Mesendoderm (in vitro differentiated cells): ENCODE data around the gene SLC19A3.
"Not testable (repeated sequence)": the region's sequence is repeated elsewhere in the genome, so short reads cannot be mapped to it uniquely, and the experiment has no call there.

Experiments
- DNase-seq: peaks from one replicate; pipeline ENCODE4 v3.0.0; 2013
- H2AK5ac ChIP-seq: 2 replicates; pipeline ENCODE4 v1.6.1; 2013; ENCODE audit warnings: low read length, inconsistent platforms
- H2BK120ac ChIP-seq: 2 replicates; pipeline ENCODE4 v1.6.1; 2013; ENCODE audit warnings: low read depth, mild to moderate bottlenecking, low read length, moderate library complexity, mixed read lengths
- H2BK15ac ChIP-seq: replicated peaks from 2 replicates; pipeline ENCODE4 v1.6.1; 2013; ENCODE audit warnings: low read depth, mild to moderate bottlenecking, moderate library complexity
- H2BK5ac ChIP-seq: 2 replicates; pipeline ENCODE4 v1.6.1; 2013; ENCODE audit warnings: low read length, inconsistent platforms
- H3K18ac ChIP-seq: 2 replicates; pipeline ENCODE4 v1.6.1; 2013; ENCODE audit warnings: mild to moderate bottlenecking, low read length, mixed read lengths
- H3K23ac ChIP-seq: one replicate; pipeline ENCODE4 v1.6.1; 2013; ENCODE audit warnings: low read length
- H3K27ac ChIP-seq: 2 replicates; pipeline ENCODE4 v1.5.1; 2013; ENCODE audit warnings: low read depth, mild to moderate bottlenecking, inconsistent platforms, low read length, moderate library complexity
- H3K27me3 ChIP-seq: 2 replicates; pipeline ENCODE4 v1.6.1; 2013; ENCODE audit warnings: low read length, control low read depth, mild to moderate bottlenecking, inconsistent platforms; ENCODE audit not compliant: insufficient read depth, poor library complexity
- H3K36me3 ChIP-seq: 2 replicates; pipeline ENCODE4 v1.6.1; 2013; ENCODE audit warnings: low read length, inconsistent platforms; ENCODE audit not compliant: control insufficient read depth, insufficient read depth
- H3K4ac ChIP-seq: one replicate; pipeline ENCODE4 v1.6.1; 2013; ENCODE audit warnings: low read depth, mild to moderate bottlenecking, low read length, moderate library complexity
- H3K4me1 ChIP-seq: 2 replicates; pipeline ENCODE4 v1.6.1; 2013; ENCODE audit warnings: low read depth, low read length, inconsistent platforms; ENCODE audit not compliant: control insufficient read depth
- H3K4me2 ChIP-seq: 2 replicates; pipeline ENCODE4 v1.6.1; 2013; ENCODE audit warnings: low read length
- H3K4me3 ChIP-seq: 2 replicates; pipeline ENCODE4 v1.5.1; 2013; ENCODE audit warnings: mild to moderate bottlenecking, low read length
- H3K56ac ChIP-seq: one replicate; pipeline ENCODE4 v1.6.1; 2013; ENCODE audit warnings: low read length
- H3K79me1 ChIP-seq: 2 replicates; pipeline ENCODE4 v1.6.1; 2013; ENCODE audit warnings: low read length, inconsistent platforms
- H3K79me2 ChIP-seq: 2 replicates; pipeline ENCODE4 v1.6.1; 2013; ENCODE audit warnings: mild to moderate bottlenecking, low read length; ENCODE audit not compliant: control insufficient read depth, insufficient read depth
- H3K9ac ChIP-seq: 2 replicates; pipeline ENCODE4 v1.6.1; 2013; ENCODE audit warnings: low read length, inconsistent platforms
- H4K5ac ChIP-seq: one replicate; pipeline ENCODE4 v1.6.1; 2013; ENCODE audit warnings: low read length
- H4K8ac ChIP-seq: one replicate; pipeline ENCODE4 v1.6.1; 2013; ENCODE audit warnings: low read depth, mild to moderate bottlenecking, control low read depth, low read length, moderate library complexity
- WGBS: extraction: QIAGEN DNeasy Blood & Tissue Kit; methylation state at CpG from one replicate; pipeline ENCODE4 v1.1.7; 2013; ENCODE audit warnings: low lambda C conversion rate, missing lambda C conversion rate; ENCODE audit not compliant: insufficient coverage; ENCODE audit errors: extremely low coverage; 5-methylcytosine and 5-hydroxymethylcytosine counted together

Gene SLC19A3

DNA sequence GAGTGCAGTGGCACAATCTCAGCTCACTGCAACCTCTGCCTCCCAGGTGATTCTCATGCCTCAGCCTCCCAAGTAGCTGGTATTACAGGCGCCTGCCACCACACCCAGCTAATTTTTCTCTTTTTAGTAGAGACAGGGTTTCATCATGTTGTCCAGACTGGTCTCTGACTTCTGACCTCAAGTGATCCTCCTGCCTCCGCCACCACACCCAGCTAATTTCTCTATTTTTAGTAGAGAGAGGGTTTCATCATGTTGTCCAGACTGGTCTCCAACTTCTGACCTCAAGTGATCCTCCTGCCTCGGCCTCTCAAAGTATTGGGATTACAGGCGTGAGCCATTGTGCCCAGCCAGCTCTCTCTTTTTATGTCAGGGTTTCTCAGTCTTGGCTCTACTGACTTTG lies 38.4 kb upstream of the SLC19A3 start:
- not testable (repeated sequence) for H4K5ac ChIP-seq, H3K79me2 ChIP-seq
- no CpG with 5 or more reads among the region's 4 CpGs for WGBS

DNA sequence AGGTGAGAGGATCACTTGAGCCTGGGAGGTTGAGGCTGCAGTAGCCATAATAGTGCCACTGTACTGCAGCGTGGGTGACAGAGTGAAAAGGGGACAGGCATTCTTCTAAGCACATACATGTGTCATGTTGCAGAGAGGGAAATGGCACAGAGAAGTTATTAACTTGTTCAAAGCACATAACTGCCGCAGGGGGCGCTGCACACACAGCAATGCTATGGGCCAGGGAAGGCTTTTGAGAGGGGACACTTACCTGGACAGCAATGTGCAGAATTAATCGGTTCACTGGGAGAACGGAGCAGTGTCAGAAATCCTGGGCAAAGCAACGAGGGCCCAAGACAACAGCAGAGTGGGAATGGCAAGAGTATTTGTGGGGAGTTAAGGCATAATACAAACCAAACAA lies 30.3 kb upstream of the SLC19A3 start:
- Histone ChIP-seq H4K5ac (no peak overlapping the region), H3K4me2 (no peak overlapping the region), H3K79me2 (no peaks in the 10 kb centered on the region), H3K18ac (no peak overlapping the region), H3K4me1 (no peaks in the 10 kb centered on the region), H2BK120ac (no peak overlapping the region), H3K9ac (no peak overlapping the region), H3K4me3 (no peak overlapping the region), H3K36me3 (no peaks in the 10 kb centered on the region), H2AK5ac (no peak overlapping the region), H3K27me3 (no peaks in the 10 kb centered on the region), H2BK5ac (no peak overlapping the region), H3K23ac (no peak overlapping the region), H4K8ac (no peak overlapping the region), H3K27ac (no peak overlapping the region), H3K79me1 (no peaks in the 10 kb centered on the region), H2BK15ac (no peak overlapping the region), H3K56ac (no peak overlapping the region), H3K4ac (no peak overlapping the region)
- no CpG with 5 or more reads among the region's 6 CpGs for WGBS
- DNase-seq: peak; percentile 66

More for the DNA sequence above, 38.4 kb upstream of the SLC19A3 start:
- H3K4me2 ChIP-seq, H2BK15ac ChIP-seq, H3K18ac ChIP-seq, DNase-seq, H3K23ac ChIP-seq, H3K36me3 ChIP-seq, H2BK120ac ChIP-seq, H3K56ac ChIP-seq, H3K79me1 ChIP-seq, H3K4me1 ChIP-seq, H2BK5ac ChIP-seq, H3K4me3 ChIP-seq, H4K8ac ChIP-seq, H2AK5ac ChIP-seq, H3K9ac ChIP-seq, H3K4ac ChIP-seq, H3K27ac ChIP-seq, H3K27me3 ChIP-seq: not testable (repeated sequence)

DNA sequence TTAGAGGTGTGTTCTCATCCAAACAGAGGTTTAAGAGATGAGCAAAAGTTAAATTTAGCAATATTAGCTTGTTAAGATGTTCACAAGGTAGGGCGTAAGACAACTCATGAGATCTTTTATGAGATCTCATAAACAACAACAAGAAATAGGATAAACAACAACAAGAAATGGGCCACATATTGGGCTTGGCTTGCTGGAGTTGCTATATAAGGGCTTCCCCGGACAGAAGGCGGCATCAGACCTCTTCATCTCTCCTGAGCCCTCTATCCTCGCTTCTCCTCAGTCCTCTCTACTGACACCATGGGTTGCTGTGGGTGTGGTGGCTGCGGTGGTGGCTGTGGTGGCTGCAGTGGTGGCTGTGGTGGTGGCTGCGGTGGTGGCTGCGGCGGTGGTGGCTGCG lies 27.8 kb upstream of the SLC19A3 start, which contains the start of gene SCYGR8:
SCYGR8 (plus strand) TSS at position 301 of the 400 bp plus-strand sequence; CDS start at position 301, 0 bp downstream.
- no peak within 1 kb of the TSS for H3K4ac ChIP-seq

DNA sequence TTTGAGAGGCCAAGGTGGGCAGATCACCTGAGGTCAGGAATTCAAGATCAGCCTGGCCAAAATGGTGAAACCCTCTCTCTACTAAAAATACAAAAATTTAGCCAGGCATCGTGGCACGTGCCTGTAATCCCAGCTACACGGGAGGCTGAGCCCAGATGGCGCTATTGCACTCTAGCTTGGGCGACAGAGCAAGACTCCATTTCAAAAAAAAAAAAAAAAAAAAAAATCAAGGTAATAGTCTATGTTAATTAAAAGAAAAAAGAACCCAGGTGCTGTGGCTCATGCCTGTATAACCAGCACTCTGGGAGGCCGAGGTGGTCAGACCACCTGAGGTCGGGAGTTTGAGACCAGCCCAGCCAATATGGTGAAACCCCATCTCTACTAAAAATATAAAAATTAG lies 22.9 kb upstream of the SLC19A3 start:
- not testable (repeated sequence) for H2AK5ac ChIP-seq

More for the DNA sequence above, 27.8 kb upstream of the SLC19A3 start, which contains the start of gene SCYGR8:
- H3K9ac ChIP-seq: no peak within 1 kb of the TSS
- H4K5ac ChIP-seq: no peak within 1 kb of the TSS
- no peak within 1 kb of the TSS for H3K27ac ChIP-seq
- H3K4me3 ChIP-seq: no peak within 1 kb of the TSS
- no peak within 1 kb of the TSS for H2AK5ac ChIP-seq
- no peak within 1 kb of the TSS for H3K4me2 ChIP-seq
- no peak within 1 kb of the TSS for H3K56ac ChIP-seq
- H3K18ac ChIP-seq: no peak within 1 kb of the TSS
- no peak within 1 kb of the TSS for H2BK120ac ChIP-seq
- H4K8ac ChIP-seq: no peak within 1 kb of the TSS
- no peak for DNase-seq
- no peaks in the 10 kb centered on the region for H3K36me3 ChIP-seq
- H2BK15ac ChIP-seq: no peak within 1 kb of the TSS
- H3K27me3 ChIP-seq: no peaks in the 10 kb centered on the region
- no peaks in the 10 kb centered on the region for H3K79me2 ChIP-seq
- no CpG with 5 or more reads among the region's 9 CpGs for WGBS
- no peaks in the 10 kb centered on the region for H3K4me1 ChIP-seq
- H3K79me1 ChIP-seq: no peaks in the 10 kb centered on the region
- H2BK5ac ChIP-seq: no peak within 1 kb of the TSS
- H3K23ac ChIP-seq: no peak within 1 kb of the TSS

DNA sequence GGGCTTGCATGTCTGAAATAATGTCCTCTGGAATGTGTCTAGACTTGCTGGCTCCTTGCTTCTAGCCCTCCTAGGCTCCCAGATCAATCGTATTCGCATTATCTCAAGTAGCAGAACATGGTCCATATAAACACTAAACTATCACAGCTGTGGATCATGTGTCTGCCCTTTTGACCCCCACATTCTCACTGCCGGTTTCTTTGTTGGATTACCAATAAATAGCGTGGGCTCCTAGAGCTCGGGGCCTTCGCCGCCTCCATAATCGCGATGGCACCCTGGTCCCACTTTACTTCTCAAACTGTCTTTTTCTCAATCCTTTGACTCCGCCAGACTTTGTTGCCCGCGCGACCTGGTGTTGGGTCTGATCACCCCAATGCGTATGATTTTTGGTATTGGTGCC lies 21.5 kb upstream of the SLC19A3 start:
- Histone ChIP-seq H2AK5ac (no peak overlapping the region), H3K27ac (no peak overlapping the region), H2BK5ac (no peak overlapping the region), H3K4ac (peak overlapping the region; percentile 7), H3K56ac (no peak overlapping the region), H2BK15ac (no peak overlapping the region), H4K8ac (no peak overlapping the region), H3K18ac (no peak overlapping the region), H3K4me2 (no peak overlapping the region), H3K36me3 (no peaks in the 10 kb centered on the region), H3K4me1 (no peaks in the 10 kb centered on the region), H3K4me3 (no peak overlapping the region), H2BK120ac (no peak overlapping the region), H3K27me3 (no peaks in the 10 kb centered on the region), H4K5ac (no peak overlapping the region), H3K9ac (no peak overlapping the region), H3K23ac (no peak overlapping the region), H3K79me1 (no peaks in the 10 kb centered on the region), H3K79me2 (no peaks in the 10 kb centered on the region)
- peak; percentile 4 for DNase-seq
- no CpG with 5 or more reads among the region's 14 CpGs for WGBS

More for the DNA sequence above, 22.9 kb upstream of the SLC19A3 start:
- not testable (repeated sequence) for H2BK5ac ChIP-seq, H3K27ac ChIP-seq, H3K4ac ChIP-seq, H2BK15ac ChIP-seq, H2BK120ac ChIP-seq, H3K18ac ChIP-seq, H4K8ac ChIP-seq, H3K9ac ChIP-seq, H3K4me3 ChIP-seq, H4K5ac ChIP-seq, H3K4me2 ChIP-seq, H3K56ac ChIP-seq, H3K27me3 ChIP-seq, H3K23ac ChIP-seq, H3K4me1 ChIP-seq, H3K36me3 ChIP-seq, H3K79me1 ChIP-seq, H3K79me2 ChIP-seq
- WGBS: no CpG with 5 or more reads among the region's 7 CpGs
- DNase-seq: peak; percentile 55

DNA sequence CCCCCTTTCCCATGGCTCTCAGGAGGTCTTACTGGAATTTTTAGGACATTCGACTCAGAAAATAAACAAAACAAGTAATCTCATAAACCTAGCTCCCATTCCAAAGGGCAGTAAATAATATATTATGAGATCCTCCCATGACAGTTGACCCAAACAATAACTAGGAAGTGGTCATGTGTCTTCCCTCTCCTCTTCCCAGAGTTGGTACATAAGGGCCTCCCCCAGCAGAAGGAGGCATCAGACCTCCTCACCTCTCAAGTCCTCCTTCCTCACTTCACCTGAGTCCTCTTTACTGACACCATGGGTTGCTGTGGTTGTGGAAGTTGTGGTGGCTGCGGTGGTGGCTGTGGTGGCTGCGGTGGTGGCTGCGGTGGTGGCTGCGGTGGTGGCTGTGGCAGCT lies 10.2 kb upstream of the SLC19A3 start, which contains the start of gene SCYGR7:
SCYGR7 (plus strand) TSS at position 301 of the 400 bp plus-strand sequence; CDS start at position 301, 0 bp downstream.
- Histone ChIP-seq H3K79me1 (no peaks in the 10 kb centered on the region), H3K36me3 (no peaks in the 10 kb centered on the region), H3K27ac (no peak within 1 kb of the TSS), H3K4me2 (no peak within 1 kb of the TSS), H2BK5ac (no peak within 1 kb of the TSS), H3K4me1 (no peaks in the 10 kb centered on the region), H3K4ac (no peak within 1 kb of the TSS), H3K27me3 (no peaks in the 10 kb centered on the region), H2BK15ac (no peak within 1 kb of the TSS), H3K4me3 (no peak within 1 kb of the TSS), H2BK120ac (no peak within 1 kb of the TSS), H4K5ac (no peak within 1 kb of the TSS), H3K18ac (no peak within 1 kb of the TSS), H3K9ac (no peak within 1 kb of the TSS), H3K56ac (no peak within 1 kb of the TSS), H2AK5ac (no peak within 1 kb of the TSS), H3K23ac (no peak within 1 kb of the TSS), H3K79me2 (no peaks in the 10 kb centered on the region), H4K8ac (no peak within 1 kb of the TSS)
- WGBS: no CpG with 5 or more reads among the region's 5 CpGs
- DNase-seq: no peak
